Tibial nerve (tissue), 4 donors: Measurements from ENCODE around the gene MS4A18.

Source experiments
- EP300 ChIP-seq, 2 donors: sonication (generic); formaldehyde crosslinking; IDR thresholded peaks; one replicate each; pipeline ENCODE4 v1.6.1; 2017; ENCODE audit warnings: antibody characterized with exemption in 2 of 2, mild to moderate bottlenecking in 1 of 2
- POLR2A ChIP-seq, 2 donors: fragments of 450-650 bp; IDR thresholded peaks; one replicate each; pipeline ENCODE4 v1.6.1; 2017; ENCODE audit warnings: antibody characterized with exemption in 2 of 2, mild to moderate bottlenecking in 2 of 2, moderate library complexity in 2 of 2
- TF ChIP-seq, protein P1 (sequence below), 5 experiments: fragments of 200-600 bp in 3 of 5; fragments of 450-650 bp in 2 of 5; sonication (generic) in 3 of 5; IDR thresholded peaks; one replicate each; pipeline ENCODE4 v1.5.1; 2016 to 2019; ENCODE audit warnings: antibody characterized with exemption in 5 of 5, mild to moderate bottlenecking in 3 of 5, moderate library complexity in 2 of 5

DNA sequence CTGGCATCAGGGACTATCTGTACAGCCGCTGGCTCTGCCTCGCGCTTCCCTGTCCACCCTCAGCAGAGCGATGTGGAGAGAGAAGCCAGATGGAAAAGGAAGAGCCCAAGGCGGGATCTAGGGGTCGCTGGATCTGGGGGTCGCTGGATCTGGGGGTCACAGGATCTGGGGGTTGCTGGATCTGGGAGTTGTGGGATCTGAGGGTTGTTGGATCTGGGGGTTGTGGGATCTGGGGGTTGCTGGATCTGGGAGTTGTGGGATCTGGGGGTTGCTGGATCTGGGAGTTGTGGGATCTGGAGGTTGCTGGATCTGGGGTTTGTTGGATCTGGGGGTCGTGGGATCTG lies 58.6 kb downstream of the MS4A18 start:
- TF ChIP-seq, protein P1, sequence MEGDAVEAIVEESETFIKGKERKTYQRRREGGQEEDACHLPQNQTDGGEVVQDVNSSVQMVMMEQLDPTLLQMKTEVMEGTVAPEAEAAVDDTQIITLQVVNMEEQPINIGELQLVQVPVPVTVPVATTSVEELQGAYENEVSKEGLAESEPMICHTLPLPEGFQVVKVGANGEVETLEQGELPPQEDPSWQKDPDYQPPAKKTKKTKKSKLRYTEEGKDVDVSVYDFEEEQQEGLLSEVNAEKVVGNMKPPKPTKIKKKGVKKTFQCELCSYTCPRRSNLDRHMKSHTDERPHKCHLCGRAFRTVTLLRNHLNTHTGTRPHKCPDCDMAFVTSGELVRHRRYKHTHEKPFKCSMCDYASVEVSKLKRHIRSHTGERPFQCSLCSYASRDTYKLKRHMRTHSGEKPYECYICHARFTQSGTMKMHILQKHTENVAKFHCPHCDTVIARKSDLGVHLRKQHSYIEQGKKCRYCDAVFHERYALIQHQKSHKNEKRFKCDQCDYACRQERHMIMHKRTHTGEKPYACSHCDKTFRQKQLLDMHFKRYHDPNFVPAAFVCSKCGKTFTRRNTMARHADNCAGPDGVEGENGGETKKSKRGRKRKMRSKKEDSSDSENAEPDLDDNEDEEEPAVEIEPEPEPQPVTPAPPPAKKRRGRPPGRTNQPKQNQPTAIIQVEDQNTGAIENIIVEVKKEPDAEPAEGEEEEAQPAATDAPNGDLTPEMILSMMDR (IDR thresholded peaks at IDR 0.05): no peak
- no peak for TF ChIP-seq POLR2A (IDR thresholded peaks at IDR 0.05)
- no peak for TF ChIP-seq EP300 (IDR thresholded peaks at IDR 0.05)
